Right hindlimb (tissue), 1 donor: ENCODE measurements around the gene AMBRA1.
A peak's percentile ranks its signal among the peaks of the same experiment; 100 is the strongest.
"Not testable (repeated sequence)": the region's sequence is repeated elsewhere in the genome, so short reads cannot be mapped to it uniquely, and the experiment has no call there.

Experiments
- DNase-seq: peaks from one replicate; pipeline ENCODE4 v3.0.0-alpha.2; 2018

Gene AMBRA1

GRCh38 chr11:46380340-46381047 lies 213.3 kb downstream of the AMBRA1 start:
- peak; percentile 81 for DNase-seq

DNA sequence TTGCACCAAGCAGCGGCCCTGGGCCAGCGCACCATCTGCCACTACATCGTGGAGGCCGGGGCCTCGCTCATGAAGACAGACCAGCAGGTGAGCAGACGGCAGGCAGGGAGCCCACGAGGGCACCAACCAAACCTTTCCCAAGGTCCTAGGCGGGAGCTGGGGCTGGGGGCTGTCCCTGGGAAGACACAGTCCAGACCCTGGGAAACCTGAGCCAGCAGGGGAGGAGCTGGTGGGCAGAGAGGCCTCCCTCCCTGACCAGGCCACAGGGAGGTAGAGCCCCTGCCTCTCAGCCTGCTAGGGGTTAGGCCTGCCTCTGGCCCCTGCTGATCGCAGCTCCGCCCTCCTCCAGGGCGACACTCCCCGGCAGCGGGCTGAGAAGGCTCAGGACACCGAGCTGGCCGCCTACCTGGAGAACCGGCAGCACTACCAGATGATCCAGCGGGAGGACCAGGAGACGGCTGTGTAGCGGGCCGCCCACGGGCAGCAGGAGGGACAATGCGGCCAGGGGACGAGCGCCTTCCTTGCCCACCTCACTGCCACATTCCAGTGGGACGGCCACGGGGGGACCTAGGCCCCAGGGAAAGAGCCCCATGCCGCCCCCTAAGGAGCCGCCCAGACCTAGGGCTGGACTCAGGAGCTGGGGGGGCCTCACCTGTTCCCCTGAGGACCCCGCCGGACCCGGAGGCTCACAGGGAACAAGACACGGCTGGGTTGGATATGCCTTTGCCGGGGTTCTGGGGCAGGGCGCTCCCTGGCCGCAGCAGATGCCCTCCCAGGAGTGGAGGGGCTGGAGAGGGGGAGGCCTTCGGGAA lies 214.1 kb downstream of the AMBRA1 start:
- not testable (repeated sequence) for DNase-seq

- peak; percentile 39 for DNase-seq
Measured at GRCh38 chr11:46378811-46379481, 214.9 kb downstream of the AMBRA1 start.

GRCh38 chr11:46378296-46378695 lies 215.5 kb downstream of the AMBRA1 start:
- DNase-seq = no peak

DNA sequence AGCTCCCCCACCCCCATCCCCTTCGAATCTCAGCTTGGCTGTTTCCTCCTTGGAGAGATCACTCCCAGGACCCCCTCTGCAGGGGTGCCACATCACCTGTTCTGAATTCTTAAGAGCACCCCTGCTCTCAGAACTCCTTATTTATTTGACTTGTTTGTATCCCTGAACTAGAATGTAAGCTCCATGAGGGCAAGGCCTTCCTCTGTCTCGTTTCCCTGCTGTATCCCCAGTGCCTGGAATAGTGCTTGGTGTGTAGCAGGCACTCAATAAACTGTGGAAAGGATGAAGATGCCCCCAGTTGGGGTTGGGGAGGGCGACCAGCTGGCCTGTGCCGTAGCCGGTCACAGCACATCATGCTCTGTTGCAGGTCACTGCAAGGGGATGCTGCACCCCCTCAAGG lies 216.0 kb downstream of the AMBRA1 start:
- DNase-seq = no peak

DNA sequence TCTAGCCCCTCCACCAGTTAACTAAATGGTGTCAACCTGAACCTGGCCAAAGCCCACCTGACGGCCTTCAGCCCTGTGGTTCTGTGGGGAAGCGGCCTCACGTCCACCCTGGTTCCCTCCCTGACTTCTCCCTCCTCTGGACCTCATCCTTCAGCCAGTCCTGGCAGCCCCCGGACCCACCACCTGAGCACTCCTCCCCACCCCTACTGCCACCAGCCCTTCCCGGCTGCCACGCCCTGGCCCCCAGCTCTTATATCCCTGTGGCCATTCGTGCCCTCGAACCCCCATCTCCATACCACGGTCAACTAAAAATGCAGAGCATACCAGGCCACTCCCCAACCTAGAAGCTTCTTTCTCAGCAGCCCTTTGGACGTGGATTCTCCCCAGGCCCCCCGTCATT lies 216.5 kb downstream of the AMBRA1 start:
- DNase-seq = no peak

- DNase-seq = no peak
Measured at GRCh38 chr11:46376258-46377050, 217.4 kb downstream of the AMBRA1 start.

- DNase-seq = no peak
Measured at GRCh38 chr11:46375392-46376101, 218.3 kb downstream of the AMBRA1 start.

- no peak for DNase-seq
Measured at GRCh38 chr11:46374815-46375214, 219.0 kb downstream of the AMBRA1 start.

- peak; percentile 27 for DNase-seq
Measured at GRCh38 chr11:46373787-46374740, 219.8 kb downstream of the AMBRA1 start.

DNA sequence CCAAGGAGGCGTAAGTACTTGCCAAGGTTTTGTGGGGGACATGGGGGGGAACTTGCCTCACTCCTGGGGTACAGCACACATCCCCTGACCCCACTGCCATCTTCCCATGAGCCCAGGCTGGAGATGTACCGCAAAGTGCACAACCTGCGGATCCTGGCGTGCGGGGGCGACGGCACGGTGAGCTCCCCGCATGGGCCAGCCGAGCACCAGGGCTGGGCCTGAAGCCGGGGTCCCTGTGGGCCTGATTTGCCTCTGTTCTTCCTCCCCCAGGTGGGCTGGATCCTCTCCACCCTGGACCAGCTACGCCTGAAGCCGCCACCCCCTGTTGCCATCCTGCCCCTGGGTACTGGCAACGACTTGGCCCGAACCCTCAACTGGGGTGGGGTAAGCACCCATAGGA lies 221.3 kb downstream of the AMBRA1 start:
- DNase-seq = not testable (repeated sequence)

GRCh38 chr11:46372086-46372485 lies 221.7 kb downstream of the AMBRA1 start:
- DNase-seq = peak; percentile 39

DNA sequence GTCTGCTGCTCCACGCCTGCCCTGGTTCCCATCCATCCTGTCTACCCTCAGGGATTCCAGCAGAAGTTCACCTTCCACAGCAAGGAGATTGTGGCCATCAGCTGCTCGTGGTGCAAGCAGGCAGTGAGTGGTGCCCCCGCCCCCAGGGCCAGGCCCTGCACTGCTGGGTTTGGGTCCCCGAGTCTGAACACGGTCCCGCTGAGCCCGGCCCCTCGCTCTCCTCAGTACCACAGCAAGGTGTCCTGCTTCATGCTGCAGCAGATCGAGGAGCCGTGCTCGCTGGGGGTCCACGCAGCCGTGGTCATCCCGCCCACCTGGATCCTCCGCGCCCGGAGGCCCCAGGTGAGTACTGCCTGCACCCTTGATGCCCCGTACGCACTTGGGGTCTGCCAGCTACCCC lies 222.6 kb downstream of the AMBRA1 start:
- DNase-seq = not testable (repeated sequence)

GRCh38 chr11:46370253-46370652 lies 223.6 kb downstream of the AMBRA1 start:
- DNase-seq = no peak

- peak; percentile 68 for DNase-seq
Measured at GRCh38 chr11:46369458-46370152, 224.2 kb downstream of the AMBRA1 start.

GRCh38 chr11:46367916-46368267 lies 225.9 kb downstream of the AMBRA1 start:
- no peak for DNase-seq

DNA sequence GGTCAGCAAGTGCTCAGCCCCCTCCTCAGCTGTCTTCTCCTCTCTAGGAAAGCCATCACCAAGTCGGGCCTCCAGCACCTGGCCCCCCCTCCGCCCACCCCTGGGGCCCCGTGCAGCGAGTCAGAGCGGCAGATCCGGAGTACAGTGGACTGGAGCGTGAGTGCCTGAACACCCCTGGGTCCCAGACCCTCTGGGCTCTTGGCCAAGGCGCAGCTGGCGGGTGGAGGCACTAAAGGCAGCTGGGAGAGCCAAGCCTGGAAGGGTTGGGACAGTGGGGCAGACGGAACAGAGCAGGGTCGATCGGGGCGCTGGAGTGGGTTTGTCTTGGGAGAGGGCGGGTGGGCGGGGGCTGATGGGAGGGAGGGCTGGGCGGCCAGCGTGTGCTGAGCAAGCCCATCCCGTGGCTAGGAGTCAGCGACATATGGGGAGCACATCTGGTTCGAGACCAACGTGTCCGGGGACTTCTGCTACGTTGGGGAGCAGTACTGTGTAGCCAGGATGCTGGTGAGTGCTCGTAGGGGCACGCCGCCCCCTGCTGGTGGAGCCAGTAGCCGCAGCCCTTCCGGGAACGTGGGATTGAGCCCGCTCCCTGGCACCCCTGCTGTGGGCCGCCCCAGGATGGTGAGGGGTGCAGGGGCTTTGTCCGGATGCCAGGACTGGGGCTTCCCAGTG lies 226.4 kb downstream of the AMBRA1 start:
- DNase-seq = peak; percentile 89

- DNase-seq = no peak
Measured at GRCh38 chr11:46366661-46367161, 227.1 kb downstream of the AMBRA1 start.

GRCh38 chr11:46366260-46366659 lies 227.6 kb downstream of the AMBRA1 start:
- no peak for DNase-seq

- no peak for DNase-seq
Measured at GRCh38 chr11:46364791-46365190, 229.0 kb downstream of the AMBRA1 start.
